ENCODE data around the gene HPS6. TPM values are rescaled to one million over a fixed set of nuclear protein-coding genes. Genes with fewer than 3 reads are reported as not detected.
"Not testable (repeated sequence)": the region's sequence is repeated elsewhere in the genome, so short reads cannot be mapped to it uniquely, and the experiment has no call there.

Gene HPS6
- total RNA-seq (2012; rRNA removed) = 38.7 and 40.8 TPM in 2 replicates

GRCh38 chr10:102064868-102065560 is at the start of gene HPS6:
TSS of gene HPS6 (plus strand) at chr10:102065349. CDS start at chr10:102065475, 126 bp downstream.
- H3K4me2 ChIP-seq (ENCODE audit: low read length) = peak within 1 kb of the TSS; percentile 100
- H3K27me3 ChIP-seq (ENCODE audit: control insufficient read depth, insufficient read depth, low read length) = no peaks in the 10 kb centered on the region
- peaks cover 23% of the 10 kb centered on the region for H3K36me3 ChIP-seq (ENCODE audit: insufficient read depth, low read length)
- peaks cover 18% of the 10 kb centered on the region for H3K4me1 ChIP-seq (ENCODE audit: control insufficient read depth, insufficient read depth, low read length)
- H3K9ac ChIP-seq (ENCODE audit: low read depth, low read length) = peak within 1 kb of the TSS; percentile 96
- no peaks in the 10 kb centered on the region for H3K9me3 ChIP-seq (replicated peaks; ENCODE audit: low read length)
- H3K4me3 ChIP-seq (ENCODE audit: low read length) = peak within 1 kb of the TSS; percentile 94

- Histone ChIP-seq H3K36me3 (ENCODE audit: insufficient read depth, low read length) (peaks cover 13% of the 10 kb centered on the region), H3K4me2 (ENCODE audit: low read length) (no peak overlapping the region), H3K4me1 (ENCODE audit: control insufficient read depth, insufficient read depth, low read length) (no peaks in the 10 kb centered on the region), H3K9ac (ENCODE audit: low read depth, low read length) (no peak overlapping the region), H3K9me3 (replicated peaks; ENCODE audit: low read length) (no peaks in the 10 kb centered on the region), H3K4me3 (ENCODE audit: low read length) (no peak overlapping the region), H3K27me3 (ENCODE audit: control insufficient read depth, insufficient read depth, low read length) (no peaks in the 10 kb centered on the region)
Measured at GRCh38 chr10:102016416-102016815, 48.7 kb upstream of the HPS6 start.

- Histone ChIP-seq H3K4me1 (ENCODE audit: control insufficient read depth, insufficient read depth, low read length) (no peaks in the 10 kb centered on the region), H3K9me3 (replicated peaks; ENCODE audit: low read length) (no peaks in the 10 kb centered on the region), H3K4me3 (ENCODE audit: low read length) (no peak overlapping the region), H3K4me2 (ENCODE audit: low read length) (no peak overlapping the region), H3K36me3 (ENCODE audit: insufficient read depth, low read length) (peaks cover 13% of the 10 kb centered on the region), H3K27me3 (ENCODE audit: control insufficient read depth, insufficient read depth, low read length) (no peaks in the 10 kb centered on the region), H3K9ac (ENCODE audit: low read depth, low read length) (no peak overlapping the region)
Measured at GRCh38 chr10:102017295-102017694, 47.9 kb upstream of the HPS6 start.

GRCh38 chr10:102020938-102021337 is 44.2 kb upstream of the HPS6 start:
- Histone ChIP-seq H3K4me1 (ENCODE audit: control insufficient read depth, insufficient read depth, low read length) (no peaks in the 10 kb centered on the region), H3K9me3 (replicated peaks; ENCODE audit: low read length) (no peaks in the 10 kb centered on the region), H3K4me3 (ENCODE audit: low read length) (no peak overlapping the region), H3K27me3 (ENCODE audit: control insufficient read depth, insufficient read depth, low read length) (no peaks in the 10 kb centered on the region), H3K36me3 (ENCODE audit: insufficient read depth, low read length) (peaks cover 18% of the 10 kb centered on the region), H3K9ac (ENCODE audit: low read depth, low read length) (no peak overlapping the region), H3K4me2 (ENCODE audit: low read length) (no peak overlapping the region)

GRCh38 chr10:102024799-102025198 is 40.4 kb upstream of the HPS6 start:
- Histone ChIP-seq H3K4me3 (ENCODE audit: low read length) (no peak overlapping the region), H3K36me3 (ENCODE audit: insufficient read depth, low read length) (peaks cover 15% of the 10 kb centered on the region), H3K9me3 (replicated peaks; ENCODE audit: low read length) (no peaks in the 10 kb centered on the region), H3K4me2 (ENCODE audit: low read length) (no peak overlapping the region), H3K27me3 (ENCODE audit: control insufficient read depth, insufficient read depth, low read length) (no peaks in the 10 kb centered on the region), H3K4me1 (ENCODE audit: control insufficient read depth, insufficient read depth, low read length) (no peaks in the 10 kb centered on the region), H3K9ac (ENCODE audit: low read depth, low read length) (no peak overlapping the region)

- Histone ChIP-seq H3K4me1 (ENCODE audit: control insufficient read depth, insufficient read depth, low read length) (no peaks in the 10 kb centered on the region), H3K4me2 (ENCODE audit: low read length) (no peak overlapping the region), H3K9me3 (replicated peaks; ENCODE audit: low read length) (no peaks in the 10 kb centered on the region), H3K9ac (ENCODE audit: low read depth, low read length) (no peak overlapping the region), H3K4me3 (ENCODE audit: low read length) (no peak overlapping the region), H3K36me3 (ENCODE audit: insufficient read depth, low read length) (peaks cover 22% of the 10 kb centered on the region), H3K27me3 (ENCODE audit: control insufficient read depth, insufficient read depth, low read length) (no peaks in the 10 kb centered on the region)
Measured at GRCh38 chr10:102027261-102027660, 37.9 kb upstream of the HPS6 start.

GRCh38 chr10:102033787-102034186 is 31.4 kb upstream of the HPS6 start:
- Histone ChIP-seq H3K4me1 (ENCODE audit: control insufficient read depth, insufficient read depth, low read length) (no peaks in the 10 kb centered on the region), H3K36me3 (ENCODE audit: insufficient read depth, low read length) (peaks cover 23% of the 10 kb centered on the region), H3K4me3 (ENCODE audit: low read length) (no peak overlapping the region), H3K9me3 (replicated peaks; ENCODE audit: low read length) (no peaks in the 10 kb centered on the region), H3K27me3 (ENCODE audit: control insufficient read depth, insufficient read depth, low read length) (no peaks in the 10 kb centered on the region), H3K9ac (ENCODE audit: low read depth, low read length) (no peak overlapping the region), H3K4me2 (ENCODE audit: low read length) (no peak overlapping the region)

- H3K4me2 ChIP-seq (ENCODE audit: low read length); H3K4me1 ChIP-seq (ENCODE audit: control insufficient read depth, insufficient read depth, low read length); H3K9ac ChIP-seq (ENCODE audit: low read depth, low read length); H3K9me3 ChIP-seq (replicated peaks; ENCODE audit: low read length); H3K27me3 ChIP-seq (ENCODE audit: control insufficient read depth, insufficient read depth, low read length); H3K4me3 ChIP-seq (ENCODE audit: low read length): not testable (repeated sequence)
- peaks cover 13% of the 10 kb centered on the region for H3K36me3 ChIP-seq (ENCODE audit: insufficient read depth, low read length)
Measured at GRCh38 chr10:102035807-102036206, 29.3 kb upstream of the HPS6 start.

GRCh38 chr10:102038410-102038809 is 26.7 kb upstream of the HPS6 start:
- no peaks in the 10 kb centered on the region for H3K27me3 ChIP-seq (ENCODE audit: control insufficient read depth, insufficient read depth, low read length)
- H3K4me2 ChIP-seq (ENCODE audit: low read length) = no peak overlapping the region
- no peak overlapping the region for H3K9ac ChIP-seq (ENCODE audit: low read depth, low read length)
- H3K36me3 ChIP-seq (ENCODE audit: insufficient read depth, low read length) = peaks cover 4% of the 10 kb centered on the region
- no peak overlapping the region for H3K4me3 ChIP-seq (ENCODE audit: low read length)
- H3K9me3 ChIP-seq (replicated peaks; ENCODE audit: low read length) = no peaks in the 10 kb centered on the region
- H3K4me1 ChIP-seq (ENCODE audit: control insufficient read depth, insufficient read depth, low read length) = no peaks in the 10 kb centered on the region

- peaks cover 4% of the 10 kb centered on the region for H3K36me3 ChIP-seq (ENCODE audit: insufficient read depth, low read length)
- no peaks in the 10 kb centered on the region for H3K9me3 ChIP-seq (replicated peaks; ENCODE audit: low read length)
- no peaks in the 10 kb centered on the region for H3K4me1 ChIP-seq (ENCODE audit: control insufficient read depth, insufficient read depth, low read length)
- no peak overlapping the region for H3K4me3 ChIP-seq (ENCODE audit: low read length)
- no peaks in the 10 kb centered on the region for H3K27me3 ChIP-seq (ENCODE audit: control insufficient read depth, insufficient read depth, low read length)
- no peak overlapping the region for H3K9ac ChIP-seq (ENCODE audit: low read depth, low read length)
- H3K4me2 ChIP-seq (ENCODE audit: low read length) = no peak overlapping the region
Measured at GRCh38 chr10:102040305-102041050, 24.7 kb upstream of the HPS6 start.

- Histone ChIP-seq H3K36me3 (ENCODE audit: insufficient read depth, low read length) (no peaks in the 10 kb centered on the region), H3K4me3 (ENCODE audit: low read length) (no peak overlapping the region), H3K9me3 (replicated peaks; ENCODE audit: low read length) (no peaks in the 10 kb centered on the region), H3K4me1 (ENCODE audit: control insufficient read depth, insufficient read depth, low read length) (no peaks in the 10 kb centered on the region), H3K9ac (ENCODE audit: low read depth, low read length) (no peak overlapping the region), H3K27me3 (ENCODE audit: control insufficient read depth, insufficient read depth, low read length) (no peaks in the 10 kb centered on the region), H3K4me2 (ENCODE audit: low read length) (no peak overlapping the region)
Measured at GRCh38 chr10:102045292-102045691, 19.9 kb upstream of the HPS6 start.

- H3K9ac ChIP-seq (ENCODE audit: low read depth, low read length) = no peak overlapping the region
- H3K27me3 ChIP-seq (ENCODE audit: control insufficient read depth, insufficient read depth, low read length) = no peaks in the 10 kb centered on the region
- H3K36me3 ChIP-seq (ENCODE audit: insufficient read depth, low read length) = no peaks in the 10 kb centered on the region
- no peaks in the 10 kb centered on the region for H3K4me1 ChIP-seq (ENCODE audit: control insufficient read depth, insufficient read depth, low read length)
- no peaks in the 10 kb centered on the region for H3K9me3 ChIP-seq (replicated peaks; ENCODE audit: low read length)
- no peak overlapping the region for H3K4me3 ChIP-seq (ENCODE audit: low read length)
- no peak overlapping the region for H3K4me2 ChIP-seq (ENCODE audit: low read length)
Measured at GRCh38 chr10:102046095-102046494, 19.1 kb upstream of the HPS6 start.

Data from skeletal muscle satellite cell (primary cell).